Measurements from ENCODE around the gene CCNK. TPM values are rescaled to one million over a fixed set of nuclear protein-coding genes. Genes with fewer than 3 reads are reported as not detected.

The CCNK gene
- total RNA-seq, 2 donors from 2014 or later: 15.5 to 43.1 TPM

- Histone ChIP-seq H3K27ac (no peak overlapping the region), H3K36me3 (peaks cover 0 to 4% of the 10 kb centered on the region in 2 donors), H3K4me3 (no peak overlapping the region), H3K4me1 (replicated peaks) (peaks cover 1% of the 10 kb centered on the region), H3K27me3 (replicated peaks; ENCODE audit: insufficient read depth) (no peaks in the 10 kb centered on the region), H3K9me3 (no peaks in the 10 kb centered on the region)
- WGBS: 67% methylated on average over 8 of the region's 16 CpGs
- TF ChIP-seq CTCF (IDR thresholded peaks at IDR 0.05) (no peak), POLR2AphosphoS5 (IDR thresholded peaks at IDR 0.05) (no peak), POLR2A (IDR thresholded peaks at IDR 0.05) (no peak)
- intact Hi-C loops (cut with DNase I): loop anchor here (1.0 to 10.0 kb wide), 3 partner anchors 111 to 377 kb away; partner anchors contain the start of gene EML1
- DNase-seq (ENCODE audit: low spot score): no peak
Observed at GRCh38 chr14:99517643-99518381, 36.6 kb downstream of the CCNK start.

- Histone ChIP-seq H3K4me1 (replicated peaks) (peaks cover 10% of the 10 kb centered on the region), H3K9me3 (no peaks in the 10 kb centered on the region), H3K36me3 (peaks cover 0 to 4% of the 10 kb centered on the region in 2 donors), H3K27ac (no peak overlapping the region), H3K27me3 (replicated peaks; ENCODE audit: insufficient read depth) (no peaks in the 10 kb centered on the region), H3K4me3 (no peak overlapping the region)
- 38% methylated on average over 21 of the region's 21 CpGs for WGBS
- DNase-seq (ENCODE audit: low spot score): peak; percentile 73
- intact Hi-C loops (cut with DNase I): loop anchor here (1.0 to 10.0 kb wide), 3 partner anchors 111 to 376 kb away; partner anchors contain the start of gene EML1
- TF ChIP-seq POLR2AphosphoS5 (IDR thresholded peaks at IDR 0.05) (peak; percentile 42), POLR2A (IDR thresholded peaks at IDR 0.05) (no peak), CTCF (IDR thresholded peaks at IDR 0.05) (peak; percentile 97 to 98 (median 98))
Observed at GRCh38 chr14:99518441-99519346, 37.5 kb downstream of the CCNK start.

- 90% methylated on average over 8 of the region's 8 CpGs for WGBS
- no peak for DNase-seq (ENCODE audit: low spot score)
- H3K4me1 ChIP-seq (replicated peaks): peaks cover 16% of the 10 kb centered on the region
- intact Hi-C loops (cut with DNase I): loop anchor here (10.0 kb wide), 2 partner anchors 275 to 375 kb away; partner anchors contain the start of gene EML1
- H3K27ac ChIP-seq: no peak overlapping the region
- H3K9me3 ChIP-seq: no peaks in the 10 kb centered on the region
- no peaks in the 10 kb centered on the region for H3K27me3 ChIP-seq (replicated peaks; ENCODE audit: insufficient read depth)
- no peak overlapping the region for H3K4me3 ChIP-seq
- H3K36me3 ChIP-seq: peaks cover 0 to 2% of the 10 kb centered on the region in 2 donors
- TF ChIP-seq CTCF (IDR thresholded peaks at IDR 0.05) (no peak), POLR2AphosphoS5 (IDR thresholded peaks at IDR 0.05) (no peak), POLR2A (IDR thresholded peaks at IDR 0.05) (no peak)
Observed at GRCh38 chr14:99519347-99519881, 38.2 kb downstream of the CCNK start.

- H3K27me3 ChIP-seq (replicated peaks; ENCODE audit: insufficient read depth): no peaks in the 10 kb centered on the region
- H3K36me3 ChIP-seq: no peaks in the 10 kb centered on the region
- H3K4me1 ChIP-seq (replicated peaks): peaks cover 16% of the 10 kb centered on the region
- no peak overlapping the region for H3K4me3 ChIP-seq
- DNase-seq (ENCODE audit: low spot score): no peak
- TF ChIP-seq POLR2AphosphoS5 (IDR thresholded peaks at IDR 0.05) (no peak), CTCF (IDR thresholded peaks at IDR 0.05) (no peak), POLR2A (IDR thresholded peaks at IDR 0.05) (no peak)
- no peaks in the 10 kb centered on the region for H3K9me3 ChIP-seq
- H3K27ac ChIP-seq: no peak overlapping the region
- WGBS: 87% methylated on average over 6 of the region's 6 CpGs
- intact Hi-C loops (cut with DNase I): loop anchor here (5.0 to 10.0 kb wide), 3 partner anchors 42 to 375 kb away; partner anchors contain the start of gene EML1
Observed at GRCh38 chr14:99519931-99520421, 38.8 kb downstream of the CCNK start.
